K562 (cell line): Measurements from ENCODE around the gene CD82. TPM values are rescaled to one million over a fixed set of nuclear protein-coding genes. Genes with fewer than 3 reads are reported as not detected.

Experiments used
- GATAD2B ChIP-seq: fragments of 450-650 bp; IDR thresholded peaks from 2 replicates; pipeline ENCODE4 v1.6.1; 2017; ENCODE audit warnings: mild to moderate bottlenecking, borderline replicate concordance
- HLTF ChIP-seq: fragments of 450-650 bp; IDR thresholded peaks from 2 replicates; pipeline ENCODE4 v1.6.1; 2016
- HOMEZ ChIP-seq: fragments of 250-450 bp; sonication (Bioruptor Pico); IDR thresholded peaks from 2 replicates; pipeline ENCODE4 v1.4.0; 2020; ENCODE audit warnings: mild to moderate bottlenecking, moderate library complexity
- KDM2B ChIP-seq: fragments of 250-450 bp; sonication (Bioruptor Pico); IDR thresholded peaks from 2 replicates; pipeline ENCODE4 v1.8.0; 2021; ENCODE audit warnings: mild to moderate bottlenecking, moderate library complexity
- MAFK ChIP-seq: IDR thresholded peaks from 2 replicates; pipeline ENCODE4 v1.6.1; 2011; ENCODE audit warnings: low read length, improper control_type of control experiment
- MECOM ChIP-seq: fragments of 250-450 bp; sonication (Bioruptor Pico); IDR thresholded peaks from 2 replicates; pipeline ENCODE4 v1.8.0; 2022; ENCODE audit warnings: inconsistent platforms
- NFYB ChIP-seq: IDR thresholded peaks from 2 replicates; pipeline ENCODE4 v1.6.1; 2011; ENCODE audit warnings: mild to moderate bottlenecking, moderate library complexity; ENCODE audit not compliant: insufficient read length; ENCODE audit errors: extremely low read depth
- RB1 ChIP-seq: fragments of 450-650 bp; IDR thresholded peaks from 2 replicates; pipeline ENCODE4 v1.6.1; 2017; ENCODE audit warnings: low read depth, mild to moderate bottlenecking
- RREB1 ChIP-seq: fragments of 250-450 bp; sonication (Bioruptor Pico); IDR thresholded peaks from 2 replicates; pipeline ENCODE4 v1.4.0; 2020
- SMAD2 ChIP-seq: fragments of 150-350 bp; IDR thresholded peaks from 2 replicates; pipeline ENCODE4 v1.6.1; 2014; ENCODE audit warnings: low read depth, mild to moderate bottlenecking, low read length
- TCF7L2 ChIP-seq: fragments of 150-350 bp; IDR thresholded peaks from 2 replicates; pipeline ENCODE4 v1.6.1; 2016; ENCODE audit warnings: low read depth, mild to moderate bottlenecking, low read length, moderate library complexity
- polyA plus RNA-seq, 8 experiments: library from polyadenylated mRNA; depleted of rRNA in 4 of 8; stranded (reverse) in 5 of 8; unstranded in 3 of 8; fragments of >200 nt; fragmentation: Nextera tagmentation in 2 of 8; fragmentation: Illumina TruSeq in 1 of 8; extraction: Ambion mirVana in 2 of 8; extraction: Trizol in 1 of 8; gene quantifications; 2 replicates each; pipeline versions ENCODE4 v1.2.1 to v1.2.3, GENCODE V29; 2011 to 2014; ENCODE audit warnings: inconsistent platforms in 1 of 8, missing spikeins in 1 of 8
- total RNA-seq, 7 experiments: library from RNA; depleted of rRNA in 6 of 7; stranded (reverse); fragments of >200 nt in 6 of 7; fragmentation: Illumina TruSeq in 2 of 7; extraction: Trizol in 2 of 7; gene quantifications; 2 replicates each; pipeline versions ENCODE4 v1.2.1 to v1.2.3, GENCODE V29; 2011 to 2021; ENCODE audit warnings: low replicate concordance in 1 of 7
- TF ChIP-seq, protein P1 (sequence below), 2 experiments: fragments of 450-650 bp; IDR thresholded peaks; 2 replicates each; pipeline ENCODE4 v1.6.1; 2018; ENCODE audit warnings: mild to moderate bottlenecking in 2 of 2, low read depth in 1 of 2; ENCODE audit not compliant: partially characterized antibody in 2 of 2
- TF ChIP-seq, protein P2 (sequence below): fragments of 450-650 bp; IDR thresholded peaks from 2 replicates; pipeline ENCODE4 v1.6.1; 2016

CD82 gene
- total and polyA plus RNA-seq, 9 of the 15 experiments (the other 6 are each of a cell fraction or from before 2014, with no cell fraction given), result 0.27 to 9.4 (median 3.0) TPM

GRCh38 chr11:44530413-44531115, 34.9 kb upstream of the CD82 start (continued):
- no peak for TF ChIP-seq NFYB
- TF ChIP-seq RREB1 (CRISPR knock-in tag), result no peak
- no peak; the same call in 1 of the 2 replicates for TF ChIP-seq GATAD2B
- TF ChIP-seq MAFK, result 0 out of 2 replicates have a peak, but pooled peaks have one; percentile 27
- TF ChIP-seq SMAD2, result no peak
- TF ChIP-seq TCF7L2, result no peak
- TF ChIP-seq, protein P1, sequence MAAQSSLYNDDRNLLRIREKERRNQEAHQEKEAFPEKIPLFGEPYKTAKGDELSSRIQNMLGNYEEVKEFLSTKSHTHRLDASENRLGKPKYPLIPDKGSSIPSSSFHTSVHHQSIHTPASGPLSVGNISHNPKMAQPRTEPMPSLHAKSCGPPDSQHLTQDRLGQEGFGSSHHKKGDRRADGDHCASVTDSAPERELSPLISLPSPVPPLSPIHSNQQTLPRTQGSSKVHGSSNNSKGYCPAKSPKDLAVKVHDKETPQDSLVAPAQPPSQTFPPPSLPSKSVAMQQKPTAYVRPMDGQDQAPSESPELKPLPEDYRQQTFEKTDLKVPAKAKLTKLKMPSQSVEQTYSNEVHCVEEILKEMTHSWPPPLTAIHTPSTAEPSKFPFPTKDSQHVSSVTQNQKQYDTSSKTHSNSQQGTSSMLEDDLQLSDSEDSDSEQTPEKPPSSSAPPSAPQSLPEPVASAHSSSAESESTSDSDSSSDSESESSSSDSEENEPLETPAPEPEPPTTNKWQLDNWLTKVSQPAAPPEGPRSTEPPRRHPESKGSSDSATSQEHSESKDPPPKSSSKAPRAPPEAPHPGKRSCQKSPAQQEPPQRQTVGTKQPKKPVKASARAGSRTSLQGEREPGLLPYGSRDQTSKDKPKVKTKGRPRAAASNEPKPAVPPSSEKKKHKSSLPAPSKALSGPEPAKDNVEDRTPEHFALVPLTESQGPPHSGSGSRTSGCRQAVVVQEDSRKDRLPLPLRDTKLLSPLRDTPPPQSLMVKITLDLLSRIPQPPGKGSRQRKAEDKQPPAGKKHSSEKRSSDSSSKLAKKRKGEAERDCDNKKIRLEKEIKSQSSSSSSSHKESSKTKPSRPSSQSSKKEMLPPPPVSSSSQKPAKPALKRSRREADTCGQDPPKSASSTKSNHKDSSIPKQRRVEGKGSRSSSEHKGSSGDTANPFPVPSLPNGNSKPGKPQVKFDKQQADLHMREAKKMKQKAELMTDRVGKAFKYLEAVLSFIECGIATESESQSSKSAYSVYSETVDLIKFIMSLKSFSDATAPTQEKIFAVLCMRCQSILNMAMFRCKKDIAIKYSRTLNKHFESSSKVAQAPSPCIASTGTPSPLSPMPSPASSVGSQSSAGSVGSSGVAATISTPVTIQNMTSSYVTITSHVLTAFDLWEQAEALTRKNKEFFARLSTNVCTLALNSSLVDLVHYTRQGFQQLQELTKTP (IDR thresholded peaks at IDR 0.05; ENCODE audit: low read depth in 1 of 2, partially characterized antibody in 2 of 2), result no peak
- TF ChIP-seq RB1, result no peak
- TF ChIP-seq KDM2B (CRISPR knock-in tag), result no peak
- TF ChIP-seq, protein P2, sequence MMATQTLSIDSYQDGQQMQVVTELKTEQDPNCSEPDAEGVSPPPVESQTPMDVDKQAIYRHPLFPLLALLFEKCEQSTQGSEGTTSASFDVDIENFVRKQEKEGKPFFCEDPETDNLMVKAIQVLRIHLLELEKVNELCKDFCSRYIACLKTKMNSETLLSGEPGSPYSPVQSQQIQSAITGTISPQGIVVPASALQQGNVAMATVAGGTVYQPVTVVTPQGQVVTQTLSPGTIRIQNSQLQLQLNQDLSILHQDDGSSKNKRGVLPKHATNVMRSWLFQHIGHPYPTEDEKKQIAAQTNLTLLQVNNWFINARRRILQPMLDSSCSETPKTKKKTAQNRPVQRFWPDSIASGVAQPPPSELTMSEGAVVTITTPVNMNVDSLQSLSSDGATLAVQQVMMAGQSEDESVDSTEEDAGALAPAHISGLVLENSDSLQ, result peak; percentile 81
- no peak for TF ChIP-seq HLTF
- TF ChIP-seq HOMEZ (CRISPR knock-in tag), result no peak
- TF ChIP-seq MECOM (CRISPR knock-in tag), result 0 out of 2 replicates have a peak, but pooled peaks have one; percentile 7
